Fibroblast of pulmonary artery (primary cell): ENCODE data around the gene ST6GALNAC2.

Experiments used
- DNase-seq: peaks from one replicate; pipeline ENCODE4 v3.0.0-alpha.2; 2010; ENCODE audit warnings: low read depth
- H3K4me3 ChIP-seq: replicated peaks from 2 replicates; pipeline ENCODE4 v1.5.1; 2011; ENCODE audit warnings: low read depth, mild to moderate bottlenecking, control low read depth, low read length, moderate library complexity
- CTCF ChIP-seq: IDR thresholded peaks from 2 replicates; pipeline ENCODE4 v1.5.1; 2011; ENCODE audit warnings: mild to moderate bottlenecking, control low read depth, low read length, inconsistent platforms; ENCODE audit errors: missing control alignments

Gene ST6GALNAC2

GRCh38 chr17:76570877-76571471 is 14.7 kb downstream of the ST6GALNAC2 start:
- no peak overlapping the region for H3K4me3 ChIP-seq
- no peak for DNase-seq
- TF ChIP-seq CTCF: no peak

- no peak overlapping the region for H3K4me3 ChIP-seq
- TF ChIP-seq CTCF: no peak
- DNase-seq: no peak
Observed at GRCh38 chr17:76570457-76570856, 15.2 kb downstream of the ST6GALNAC2 start.

GRCh38 chr17:76569607-76570279 is 15.9 kb downstream of the ST6GALNAC2 start:
- TF ChIP-seq CTCF: no peak
- DNase-seq: no peak

GRCh38 chr17:76568811-76569221 is 16.8 kb downstream of the ST6GALNAC2 start:
- no peak for TF ChIP-seq CTCF
- no peak for DNase-seq

More at GRCh38 chr17:76569607-76570279, 15.9 kb downstream of the ST6GALNAC2 start:
- H3K4me3 ChIP-seq: no peak overlapping the region

GRCh38 chr17:76567634-76568432 is 17.8 kb downstream of the ST6GALNAC2 start:
- TF ChIP-seq CTCF: no peak
- no peak for DNase-seq
- no peak overlapping the region for H3K4me3 ChIP-seq

More at GRCh38 chr17:76568811-76569221, 16.8 kb downstream of the ST6GALNAC2 start:
- no peak overlapping the region for H3K4me3 ChIP-seq

- no peak overlapping the region for H3K4me3 ChIP-seq
- no peak for DNase-seq
- no peak for TF ChIP-seq CTCF
Observed at GRCh38 chr17:76566988-76567431, 18.6 kb downstream of the ST6GALNAC2 start.
